K562 (cell line): ENCODE data around the gene KCNK6. TPM values are rescaled to one million over a fixed set of nuclear protein-coding genes. Genes with fewer than 3 reads are reported as not detected.

Experiments
- HLTF ChIP-seq: fragments of 450-650 bp; IDR thresholded peaks from 2 replicates; pipeline ENCODE4 v1.6.1; 2016
- RFX1 ChIP-seq: fragments of 450-650 bp; IDR thresholded peaks from 2 replicates; pipeline ENCODE4 v1.6.1; 2016; ENCODE audit warnings: mild to moderate bottlenecking, moderate library complexity
- SIN3B ChIP-seq: fragments of 450-650 bp; IDR thresholded peaks from 2 replicates; pipeline ENCODE4 v1.6.1; 2017; ENCODE audit warnings: low read depth, mild to moderate bottlenecking, moderate library complexity
- polyA plus RNA-seq, 8 experiments: library from polyadenylated mRNA; depleted of rRNA in 4 of 8; stranded (reverse) in 5 of 8; unstranded in 3 of 8; fragments of >200 nt; fragmentation: Nextera tagmentation in 2 of 8; fragmentation: Illumina TruSeq in 1 of 8; extraction: Ambion mirVana in 2 of 8; extraction: Trizol in 1 of 8; gene quantifications; 2 replicates each; pipeline versions ENCODE4 v1.2.1 to v1.2.3, GENCODE V29; 2011 to 2014; ENCODE audit warnings: inconsistent platforms in 1 of 8, missing spikeins in 1 of 8
- total RNA-seq, 7 experiments: library from RNA; depleted of rRNA in 6 of 7; stranded (reverse); fragments of >200 nt in 6 of 7; fragmentation: Illumina TruSeq in 2 of 7; extraction: Trizol in 2 of 7; gene quantifications; 2 replicates each; pipeline versions ENCODE4 v1.2.1 to v1.2.3, GENCODE V29; 2011 to 2021; ENCODE audit warnings: low replicate concordance in 1 of 7
- TF ChIP-seq, protein P1 (sequence below), 2 experiments: IDR thresholded peaks in 1 of 2; conservative IDR thresholded peaks in 1 of 2; 2 replicates each; pipeline ENCODE4 v1.6.1; 2016; ENCODE audit warnings: low read depth in 2 of 2, mild to moderate bottlenecking in 1 of 2, missing compliant biosample characterization in 1 of 2, missing genetic modification characterization in 1 of 2, moderate library complexity in 1 of 2
- TF ChIP-seq, protein P2 (sequence below): sonication (generic); formaldehyde crosslinking; IDR thresholded peaks from 2 replicates; pipeline ENCODE4 v1.5.0; 2020; ENCODE audit warnings: missing genetic modification reagents

KCNK6 gene
- total and polyA plus RNA-seq, 9 of the 15 experiments (the other 6 are each of a cell fraction or from before 2014, with no cell fraction given), result 0.05 to 0.42 (median 0.15) TPM

DNA sequence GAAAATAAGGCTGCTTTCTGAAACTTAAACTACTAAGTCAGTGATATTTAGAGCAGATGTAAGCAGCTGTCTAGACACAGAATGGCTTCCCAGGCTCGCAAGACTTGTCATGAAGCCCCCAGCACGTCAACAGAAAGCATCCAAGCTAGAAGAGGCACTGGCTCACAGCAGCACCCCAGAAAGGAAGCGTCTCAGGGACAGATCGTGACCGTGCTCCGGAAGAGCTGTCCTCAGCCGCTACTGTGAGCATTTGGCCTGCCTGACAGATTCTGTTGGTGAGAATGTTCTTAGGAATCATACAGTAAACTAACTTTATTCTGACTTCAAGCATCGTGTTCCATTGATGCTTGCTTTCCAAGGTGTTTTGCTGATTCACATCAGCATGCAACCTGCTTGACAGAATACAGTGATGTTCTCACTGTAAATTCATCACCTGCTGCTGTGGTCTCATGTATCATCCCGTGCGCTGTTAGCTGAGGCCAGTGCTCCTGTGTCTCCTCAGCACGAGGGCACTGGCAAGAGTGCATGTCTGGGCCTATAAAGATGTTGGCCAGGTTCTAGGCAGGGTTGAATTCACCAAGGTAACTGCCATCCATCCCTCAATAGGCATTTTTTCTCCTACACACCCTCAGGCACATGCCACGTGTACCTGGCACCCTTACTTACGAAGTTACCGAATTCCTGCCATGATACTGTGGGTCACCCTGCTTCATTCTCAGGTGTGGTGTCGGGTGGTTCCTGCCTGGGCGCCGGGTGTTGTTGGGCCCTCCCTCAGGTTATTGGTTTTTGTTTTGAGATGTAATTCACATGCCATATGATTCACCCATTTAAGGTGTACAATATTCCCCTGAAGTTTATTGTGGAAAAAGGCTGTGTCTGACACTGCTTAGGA is 39.4 kb upstream of the KCNK6 start (continued):
- TF ChIP-seq, protein P1, sequence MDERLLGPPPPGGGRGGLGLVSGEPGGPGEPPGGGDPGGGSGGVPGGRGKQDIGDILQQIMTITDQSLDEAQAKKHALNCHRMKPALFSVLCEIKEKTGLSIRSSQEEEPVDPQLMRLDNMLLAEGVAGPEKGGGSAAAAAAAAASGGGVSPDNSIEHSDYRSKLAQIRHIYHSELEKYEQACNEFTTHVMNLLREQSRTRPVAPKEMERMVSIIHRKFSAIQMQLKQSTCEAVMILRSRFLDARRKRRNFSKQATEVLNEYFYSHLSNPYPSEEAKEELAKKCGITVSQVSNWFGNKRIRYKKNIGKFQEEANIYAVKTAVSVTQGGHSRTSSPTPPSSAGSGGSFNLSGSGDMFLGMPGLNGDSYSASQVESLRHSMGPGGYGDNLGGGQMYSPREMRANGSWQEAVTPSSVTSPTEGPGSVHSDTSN (CRISPR knock-in tag; IDR thresholded peaks at IDR 0.05; ENCODE audit: low read depth), result no peak
- TF ChIP-seq, protein P1 (tag; conservative IDR thresholded peaks at IDR 0.05; ENCODE audit: low read depth), result no peak
- TF ChIP-seq HLTF, result no peak
- no peak for TF ChIP-seq SIN3B
- TF ChIP-seq RFX1, result no peak
- TF ChIP-seq, protein P2, sequence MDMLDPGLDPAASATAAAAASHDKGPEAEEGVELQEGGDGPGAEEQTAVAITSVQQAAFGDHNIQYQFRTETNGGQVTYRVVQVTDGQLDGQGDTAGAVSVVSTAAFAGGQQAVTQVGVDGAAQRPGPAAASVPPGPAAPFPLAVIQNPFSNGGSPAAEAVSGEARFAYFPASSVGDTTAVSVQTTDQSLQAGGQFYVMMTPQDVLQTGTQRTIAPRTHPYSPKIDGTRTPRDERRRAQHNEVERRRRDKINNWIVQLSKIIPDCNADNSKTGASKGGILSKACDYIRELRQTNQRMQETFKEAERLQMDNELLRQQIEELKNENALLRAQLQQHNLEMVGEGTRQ (CRISPR knock-in tag), result no peak
